MG63 (cell line): ENCODE results near the gene DYNC1H1. TPM values are rescaled to one million over a fixed set of nuclear protein-coding genes. Genes with fewer than 3 reads are reported as not detected.

Experiments used
- DNase-seq: peaks from one replicate; pipeline ENCODE4 v3.0.0-alpha.2; 2020
- H3K27me3 ChIP-seq: fragments of 250-450 bp; sonication (Bioruptor Pico); 2 replicates; pipeline ENCODE4 v1.5.1; 2020; ENCODE audit warnings: mild to moderate bottlenecking, moderate library complexity
- H3K36me3 ChIP-seq: fragments of 250-450 bp; sonication (Bioruptor Pico); 2 replicates; pipeline ENCODE4 v1.5.1; 2020; ENCODE audit warnings: mild to moderate bottlenecking, moderate library complexity
- H3K4me3 ChIP-seq: fragments of 250-450 bp; sonication (Bioruptor Pico); 2 replicates; pipeline ENCODE4 v1.5.1; 2020; ENCODE audit warnings: mild to moderate bottlenecking, moderate library complexity
- H3K9me3 ChIP-seq: fragments of 250-450 bp; sonication (Bioruptor Pico); 2 replicates; pipeline ENCODE4 v1.5.1; 2020; ENCODE audit warnings: mild to moderate bottlenecking, moderate library complexity
- total RNA-seq: library from RNA; depleted of rRNA; stranded (reverse); fragments of >200 nt; shearing (Covaris generic); gene quantifications from 2 replicates; pipeline ENCODE4 v1.2.3, GENCODE V29; 2014; ENCODE audit warnings: low replicate concordance

The DYNC1H1 gene
- total RNA-seq, 1 experiment from 2014 or later, result 108 TPM

- H3K36me3 ChIP-seq, result no peaks in the 10 kb centered on the region
- no peak overlapping the region for H3K4me3 ChIP-seq
- no peaks in the 10 kb centered on the region for H3K9me3 ChIP-seq
- H3K27me3 ChIP-seq, result no peaks in the 10 kb centered on the region
- DNase-seq, result no peak
Observed at GRCh38 chr14:101957406-101958234, 6.8 kb upstream of the DYNC1H1 start.

GRCh38 chr14:101958418-101959180 is 5.8 kb upstream of the DYNC1H1 start:
- Histone ChIP-seq H3K36me3 (no peaks in the 10 kb centered on the region), H3K27me3 (no peaks in the 10 kb centered on the region), H3K9me3 (no peaks in the 10 kb centered on the region), H3K4me3 (no peak overlapping the region)
- no peak for DNase-seq

- Histone ChIP-seq H3K36me3 (no peaks in the 10 kb centered on the region), H3K9me3 (no peaks in the 10 kb centered on the region), H3K4me3 (no peak overlapping the region), H3K27me3 (no peaks in the 10 kb centered on the region)
- DNase-seq, result no peak
Observed at GRCh38 chr14:101959277-101959676, 5.1 kb upstream of the DYNC1H1 start.

- no peak for DNase-seq
- Histone ChIP-seq H3K9me3 (no peaks in the 10 kb centered on the region), H3K4me3 (no peak overlapping the region), H3K36me3 (peaks cover 3% of the 10 kb centered on the region; the same call in 1 of the 2 replicates), H3K27me3 (no peaks in the 10 kb centered on the region)
Observed at GRCh38 chr14:101960225-101960624, 4.1 kb upstream of the DYNC1H1 start.

GRCh38 chr14:101961011-101961721 is 3.2 kb upstream of the DYNC1H1 start:
- DNase-seq, result peak; percentile 60
- no peaks in the 10 kb centered on the region for H3K9me3 ChIP-seq
- H3K4me3 ChIP-seq, result no peak overlapping the region
- no peaks in the 10 kb centered on the region for H3K27me3 ChIP-seq
- H3K36me3 ChIP-seq, result peaks cover 3% of the 10 kb centered on the region

- Histone ChIP-seq H3K4me3 (no peak overlapping the region), H3K27me3 (no peaks in the 10 kb centered on the region)
- DNase-seq, result no peak
Observed at GRCh38 chr14:101961746-101962502, 2.4 kb upstream of the DYNC1H1 start.

GRCh38 chr14:101962503-101962874 is 1.9 kb upstream of the DYNC1H1 start:
- Histone ChIP-seq H3K9me3 (no peaks in the 10 kb centered on the region), H3K36me3 (peaks cover 4% of the 10 kb centered on the region), H3K27me3 (no peaks in the 10 kb centered on the region), H3K4me3 (no peak overlapping the region)
- DNase-seq, result peak; percentile 80

More at GRCh38 chr14:101961746-101962502, 2.4 kb upstream of the DYNC1H1 start:
- H3K36me3 ChIP-seq, result peaks cover 3% of the 10 kb centered on the region
- H3K9me3 ChIP-seq, result no peaks in the 10 kb centered on the region

GRCh38 chr14:101963052-101963451 is 1.3 kb upstream of the DYNC1H1 start:
- no peak for DNase-seq

GRCh38 chr14:101963656-101964296 is 597 bp upstream of the DYNC1H1 start:
- no peaks in the 10 kb centered on the region for H3K27me3 ChIP-seq
- no peaks in the 10 kb centered on the region for H3K9me3 ChIP-seq
- peaks cover 13% of the 10 kb centered on the region for H3K36me3 ChIP-seq
- peak overlapping the region; percentile 90 for H3K4me3 ChIP-seq
- no peak for DNase-seq

More at GRCh38 chr14:101963052-101963451, 1.3 kb upstream of the DYNC1H1 start:
- Histone ChIP-seq H3K27me3 (no peaks in the 10 kb centered on the region), H3K9me3 (no peaks in the 10 kb centered on the region), H3K4me3 (no peak overlapping the region), H3K36me3 (peaks cover 10% of the 10 kb centered on the region)

- DNase-seq, result peak; percentile 25
- H3K36me3 ChIP-seq, result peaks cover 20% of the 10 kb centered on the region
- H3K4me3 ChIP-seq, result peak overlapping the region; percentile 90
- H3K9me3 ChIP-seq, result no peaks in the 10 kb centered on the region
- no peaks in the 10 kb centered on the region for H3K27me3 ChIP-seq
Observed at GRCh38 chr14:101965181-101965544, 790 bp downstream of the DYNC1H1 start.

GRCh38 chr14:101965770-101966722 is 1.7 kb downstream of the DYNC1H1 start:
- peak overlapping the region; percentile 90 for H3K4me3 ChIP-seq
- no peak for DNase-seq
- H3K9me3 ChIP-seq, result no peaks in the 10 kb centered on the region
- peaks cover 20% of the 10 kb centered on the region for H3K36me3 ChIP-seq
- no peaks in the 10 kb centered on the region for H3K27me3 ChIP-seq

GRCh38 chr14:101966742-101967141 is 2.4 kb downstream of the DYNC1H1 start:
- peaks cover 24% of the 10 kb centered on the region for H3K36me3 ChIP-seq
- no peaks in the 10 kb centered on the region for H3K27me3 ChIP-seq
- no peaks in the 10 kb centered on the region for H3K9me3 ChIP-seq
- peak overlapping the region; percentile 90 for H3K4me3 ChIP-seq
- no peak for DNase-seq

GRCh38 chr14:101968186-101968585 is 3.8 kb downstream of the DYNC1H1 start:
- no peak overlapping the region for H3K4me3 ChIP-seq
- peaks cover 24% of the 10 kb centered on the region for H3K36me3 ChIP-seq
- H3K9me3 ChIP-seq, result no peaks in the 10 kb centered on the region
- no peak for DNase-seq
- no peaks in the 10 kb centered on the region for H3K27me3 ChIP-seq

GRCh38 chr14:101969481-101969880 is 5.1 kb downstream of the DYNC1H1 start:
- no peak for DNase-seq
- Histone ChIP-seq H3K27me3 (no peaks in the 10 kb centered on the region), H3K9me3 (no peaks in the 10 kb centered on the region), H3K4me3 (no peak overlapping the region), H3K36me3 (peaks cover 24% of the 10 kb centered on the region)

- no peaks in the 10 kb centered on the region for H3K9me3 ChIP-seq
- H3K4me3 ChIP-seq, result no peak overlapping the region
- DNase-seq, result no peak
- H3K36me3 ChIP-seq, result peaks cover 27% of the 10 kb centered on the region
- no peaks in the 10 kb centered on the region for H3K27me3 ChIP-seq
Observed at GRCh38 chr14:101970830-101971400, 6.5 kb downstream of the DYNC1H1 start.
